WTC11 (cell line): ENCODE results near the gene TMEM97. TPM values are rescaled to one million over a fixed set of nuclear protein-coding genes. Genes with fewer than 3 reads are reported as not detected.

Source experiments
- ATAC-seq: fragments of 200-7000 bp; cut with Tn5 transposase; 2 replicates; pipeline ENCODE4 v1.10.0; 2021; ENCODE audit warnings: mild to moderate bottlenecking, moderate library complexity
- CTCF ChIA-PET: fragments of 300-600 bp; sonication (Branson Sonifier 250); formaldehyde crosslinking; loops from one replicate; lab custom pipeline; 2021; ENCODE audit warnings: antibody characterized with exemption; lab: Charles Lee
- POLR2A ChIA-PET: fragments of 350-600 bp; sonication (Branson Sonifier 250); formaldehyde crosslinking; loops from one replicate; lab custom pipeline; 2021; ENCODE audit warnings: antibody characterized with exemption; lab: Charles Lee
- DNase-seq: peaks from one replicate; pipeline ENCODE4 v3.0.0; 2021; ENCODE audit warnings: low spot score
- H3K27ac Mint-ChIP-seq: 2 replicates; pipeline ENCODE4 v1.8.0; 2021; ENCODE audit warnings: mixed read lengths
- H3K27me3 Mint-ChIP-seq: 2 replicates; pipeline ENCODE4 v1.8.0; 2021; ENCODE audit warnings: low read depth, mild to moderate bottlenecking, moderate library complexity, mixed read lengths
- H3K36me3 Mint-ChIP-seq: 2 replicates; pipeline ENCODE4 v1.8.0; 2021; ENCODE audit warnings: mixed read lengths
- H3K4me1 Mint-ChIP-seq: 2 replicates; pipeline ENCODE4 v1.8.0; 2022; ENCODE audit warnings: mixed read lengths
- H3K4me3 Mint-ChIP-seq: 2 replicates; pipeline ENCODE4 v1.8.0; 2021; ENCODE audit warnings: mild to moderate bottlenecking, moderate library complexity, mixed read lengths
- H3K9me3 Mint-ChIP-seq: 2 replicates; pipeline ENCODE4 v1.8.0; 2021; ENCODE audit warnings: mixed read lengths
- ATF1 ChIP-seq: sonication (generic); formaldehyde crosslinking; IDR thresholded peaks from 2 replicates; pipeline ENCODE4 v1.8.1; 2023; ENCODE audit warnings: mild to moderate bottlenecking, moderate library complexity, missing genetic modification reagents
- ATF2 ChIP-seq: sonication (generic); formaldehyde crosslinking; IDR thresholded peaks from 2 replicates; pipeline ENCODE4 v1.8.1; 2022; ENCODE audit warnings: low read depth, missing genetic modification reagents, borderline replicate concordance
- CREM ChIP-seq: sonication (generic); formaldehyde crosslinking; IDR thresholded peaks from 2 replicates; pipeline ENCODE4 v1.8.1; 2022; ENCODE audit warnings: mild to moderate bottlenecking, missing genetic modification reagents, moderate library complexity
- ETV6 ChIP-seq: sonication (generic); formaldehyde crosslinking; IDR thresholded peaks from 2 replicates; pipeline ENCODE4 v1.8.1; 2022; ENCODE audit warnings: mild to moderate bottlenecking, missing genetic modification reagents
- GRHL2 ChIP-seq: fragments of 250-450 bp; sonication (Bioruptor Pico); IDR thresholded peaks from 2 replicates; pipeline ENCODE4 v1.8.0; 2022; ENCODE audit warnings: mild to moderate bottlenecking, moderate library complexity; ENCODE audit not compliant: insufficient replicate concordance, severe bottlenecking
- IRF1 ChIP-seq: sonication (generic); formaldehyde crosslinking; IDR thresholded peaks from 2 replicates; pipeline ENCODE4 v1.8.0; 2023; ENCODE audit warnings: missing genetic modification reagents
- JUN ChIP-seq: sonication (generic); formaldehyde crosslinking; IDR thresholded peaks from 2 replicates; pipeline ENCODE4 v1.8.0; 2023; ENCODE audit warnings: mild to moderate bottlenecking, missing genetic modification reagents
- NFE2L1 ChIP-seq: sonication (generic); formaldehyde crosslinking; IDR thresholded peaks from 2 replicates; pipeline ENCODE4 v1.8.1; 2023; ENCODE audit warnings: missing genetic modification reagents
- RELA ChIP-seq: sonication (generic); formaldehyde crosslinking; IDR thresholded peaks from 2 replicates; pipeline ENCODE4 v1.8.1; 2022; ENCODE audit warnings: missing genetic modification reagents, mild to moderate bottlenecking, borderline replicate concordance
- SOX15 ChIP-seq: fragments of 250-450 bp; sonication (Bioruptor Pico); IDR thresholded peaks from 2 replicates; pipeline ENCODE4 v1.9.0; 2021; ENCODE audit warnings: mild to moderate bottlenecking
- TEAD1 ChIP-seq: sonication (generic); formaldehyde crosslinking; IDR thresholded peaks from 2 replicates; pipeline ENCODE4 v1.8.0; 2022; ENCODE audit warnings: mild to moderate bottlenecking, missing genetic modification reagents
- USF2 ChIP-seq: sonication (generic); formaldehyde crosslinking; IDR thresholded peaks from 2 replicates; pipeline ENCODE4 v1.8.1; 2023; ENCODE audit warnings: mild to moderate bottlenecking, missing genetic modification reagents, moderate library complexity
- total RNA-seq: library from RNA; stranded (reverse); gene quantifications from 3 replicates; pipeline ENCODE4 v1.2.3, GENCODE V29; 2021

TMEM97 gene
- total RNA-seq, 1 experiment from 2014 or later, result 68.0 TPM

- TF ChIP-seq SOX15 (CRISPR knock-in tag), result no peak
- TF ChIP-seq, all 79 proteins: peak for 0
- H3K9me3 Mint-ChIP-seq, result no peaks in the 10 kb centered on the region
- H3K36me3 Mint-ChIP-seq, result peaks cover 12% of the 10 kb centered on the region
- H3K27me3 Mint-ChIP-seq, result no peaks in the 10 kb centered on the region; the same call in 1 of the 2 replicates
- no peak for DNase-seq
- peaks cover 41% of the 10 kb centered on the region for H3K4me1 Mint-ChIP-seq
- H3K4me3 Mint-ChIP-seq, result peak overlapping the region; percentile 77
- no peak for ATAC-seq
- ChIA-PET CTCF (interaction anchor here (0.6 to 2.7 kb wide), 7 partner anchors 14 to 128 kb away, joined by 3 to 12 read pairs (median 7); partner anchors contain the start of genes IFT20 and TNFAIP1), POLR2A (interaction anchor here (0.7 to 2.9 kb wide), 3 partner anchors 14 to 66 kb away, joined by 3 to 17 read pairs (median 3); partner anchors contain the start of genes IFT20 and TNFAIP1)
- peak overlapping the region; percentile 44; the same call in 1 of the 2 replicates for H3K27ac Mint-ChIP-seq
Observed at GRCh38 chr17:28317099-28317965, 1.7 kb upstream of the TMEM97 start.

- CTCF ChIA-PET, result interaction anchor here (0.6 to 2.7 kb wide), 8 partner anchors 13 to 128 kb away, joined by 3 to 12 read pairs (median 7); partner anchors contain the start of genes IFT20 and TNFAIP1
- DNase-seq, result peak; percentile 44
- peaks cover 12% of the 10 kb centered on the region for H3K36me3 Mint-ChIP-seq
- peak; percentile 20 for ATAC-seq
- H3K27ac Mint-ChIP-seq, result peak overlapping the region; percentile 4
- POLR2A ChIA-PET, result interaction anchor here (0.7 to 2.9 kb wide), 3 partner anchors 13 to 67 kb away, joined by 3 to 17 read pairs (median 3); partner anchors contain the start of genes IFT20 and TNFAIP1
- H3K27me3 Mint-ChIP-seq, result no peaks in the 10 kb centered on the region; the same call in 1 of the 2 replicates
- no peak for TF ChIP-seq ATF1 (CRISPR knock-in tag)
- no peak for TF ChIP-seq GRHL2
- 0 out of 2 replicates have a peak, but pooled peaks have one; percentile 65 for TF ChIP-seq JUN (CRISPR knock-in tag)
- TF ChIP-seq ATF2, result no peak
- no peak for TF ChIP-seq USF2 (CRISPR knock-in tag)
- TF ChIP-seq ETV6 (CRISPR knock-in tag), result peak; percentile 7; the same call in 1 of the 2 replicates
- no peak for TF ChIP-seq IRF1 (CRISPR knock-in tag)
- TF ChIP-seq CREM (CRISPR knock-in tag), result no peak
- peak overlapping the region; percentile 77 for H3K4me3 Mint-ChIP-seq
- H3K9me3 Mint-ChIP-seq, result no peaks in the 10 kb centered on the region
- peaks cover 49% of the 10 kb centered on the region for H3K4me1 Mint-ChIP-seq
Observed at GRCh38 chr17:28317966-28318758, 838 bp upstream of the TMEM97 start.

GRCh38 chr17:28319598-28319935 is 567 bp downstream of the TMEM97 start:
- H3K9me3 Mint-ChIP-seq, result no peaks in the 10 kb centered on the region
- H3K36me3 Mint-ChIP-seq, result peaks cover 12% of the 10 kb centered on the region
- ATAC-seq, result no peak
- no peak for DNase-seq
- peak overlapping the region; percentile 91 for H3K27ac Mint-ChIP-seq
- ChIA-PET CTCF (interaction anchor here (0.9 to 2.7 kb wide), 5 partner anchors 15 to 97 kb away, joined by 3 to 12 read pairs (median 7); partner anchors contain the start of genes IFT20 and TNFAIP1), POLR2A (interaction anchor here (0.6 to 2.9 kb wide), 2 partner anchors 16 to 68 kb away, joined by 3 to 17 read pairs; partner anchors contain the start of genes IFT20 and TNFAIP1)
- peaks cover 50% of the 10 kb centered on the region for H3K4me1 Mint-ChIP-seq
- H3K27me3 Mint-ChIP-seq, result no peaks in the 10 kb centered on the region; the same call in 1 of the 2 replicates
- no peak for TF ChIP-seq NFE2L1 (CRISPR knock-in tag)
- TF ChIP-seq TEAD1 (CRISPR knock-in tag), result no peak
- TF ChIP-seq RELA (CRISPR knock-in tag), result no peak
- H3K4me3 Mint-ChIP-seq, result peak overlapping the region; percentile 77
